ENCODE results near the gene ELK1.

Gene ELK1

GRCh38 chrX:47593522-47593921 lies 56.8 kb downstream of the ELK1 start:
- no peak overlapping the region for H3K4me3 ChIP-seq (ENCODE audit: low read depth, low read length)
- TF ChIP-seq, protein P1, sequence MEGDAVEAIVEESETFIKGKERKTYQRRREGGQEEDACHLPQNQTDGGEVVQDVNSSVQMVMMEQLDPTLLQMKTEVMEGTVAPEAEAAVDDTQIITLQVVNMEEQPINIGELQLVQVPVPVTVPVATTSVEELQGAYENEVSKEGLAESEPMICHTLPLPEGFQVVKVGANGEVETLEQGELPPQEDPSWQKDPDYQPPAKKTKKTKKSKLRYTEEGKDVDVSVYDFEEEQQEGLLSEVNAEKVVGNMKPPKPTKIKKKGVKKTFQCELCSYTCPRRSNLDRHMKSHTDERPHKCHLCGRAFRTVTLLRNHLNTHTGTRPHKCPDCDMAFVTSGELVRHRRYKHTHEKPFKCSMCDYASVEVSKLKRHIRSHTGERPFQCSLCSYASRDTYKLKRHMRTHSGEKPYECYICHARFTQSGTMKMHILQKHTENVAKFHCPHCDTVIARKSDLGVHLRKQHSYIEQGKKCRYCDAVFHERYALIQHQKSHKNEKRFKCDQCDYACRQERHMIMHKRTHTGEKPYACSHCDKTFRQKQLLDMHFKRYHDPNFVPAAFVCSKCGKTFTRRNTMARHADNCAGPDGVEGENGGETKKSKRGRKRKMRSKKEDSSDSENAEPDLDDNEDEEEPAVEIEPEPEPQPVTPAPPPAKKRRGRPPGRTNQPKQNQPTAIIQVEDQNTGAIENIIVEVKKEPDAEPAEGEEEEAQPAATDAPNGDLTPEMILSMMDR (IDR thresholded peaks at IDR 0.05; ENCODE audit: low read depth, low read length, missing control alignments), result no peak
- DNase-seq (ENCODE audit: low read depth), result no peak
- in situ Hi-C loops (cut with HindIII; ENCODE audit: low sequenced_read_pairs), result no loop called here

DNA sequence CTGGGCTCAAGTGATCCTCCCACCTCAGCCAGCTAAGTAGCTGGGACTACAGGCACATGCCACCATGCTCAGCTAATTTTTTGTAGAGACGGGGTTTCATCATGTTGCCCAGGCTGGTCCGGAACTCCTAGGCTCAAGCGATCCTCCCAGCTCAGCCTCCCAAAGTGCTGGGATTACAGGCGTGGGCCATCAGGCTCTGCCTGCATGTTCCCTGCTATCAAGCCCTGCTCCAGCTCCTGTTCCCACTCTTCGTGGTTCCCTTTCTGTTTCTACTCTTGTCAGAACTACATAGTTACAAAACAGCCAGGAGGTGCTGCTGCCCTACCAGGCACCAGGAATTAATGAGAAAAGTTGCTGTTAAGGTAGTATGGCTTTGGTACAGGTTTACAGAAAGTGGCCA lies 59.4 kb downstream of the ELK1 start:
- in situ Hi-C loops (cut with HindIII; ENCODE audit: low sequenced_read_pairs), result no loop called here

GRCh38 chrX:47587906-47588735 lies 62.2 kb downstream of the ELK1 start:
- no peak for DNase-seq (ENCODE audit: low read depth)
- TF ChIP-seq, protein P1 (IDR thresholded peaks at IDR 0.05; ENCODE audit: low read depth, low read length, missing control alignments), result no peak
- no peak overlapping the region for H3K4me3 ChIP-seq (ENCODE audit: low read depth, low read length)
- in situ Hi-C loops (cut with HindIII; ENCODE audit: low sequenced_read_pairs), result no loop called here

More for the DNA sequence above, 59.4 kb downstream of the ELK1 start:
- TF ChIP-seq, protein P1 (IDR thresholded peaks at IDR 0.05; ENCODE audit: low read depth, low read length, missing control alignments), result no peak
- DNase-seq (ENCODE audit: low read depth), result no peak
- H3K4me3 ChIP-seq (ENCODE audit: low read depth, low read length), result no peak overlapping the region

- no peak for DNase-seq (ENCODE audit: low read depth)
- TF ChIP-seq, protein P1 (IDR thresholded peaks at IDR 0.05; ENCODE audit: low read depth, low read length, missing control alignments), result no peak
- no peak overlapping the region for H3K4me3 ChIP-seq (ENCODE audit: low read depth, low read length)
Measured at GRCh38 chrX:47587091-47587891, 63.1 kb downstream of the ELK1 start.

GRCh38 chrX:47586043-47586787 lies 64.1 kb downstream of the ELK1 start:
- in situ Hi-C loops (cut with HindIII; ENCODE audit: low sequenced_read_pairs), result no loop called here
- DNase-seq (ENCODE audit: low read depth), result no peak
- TF ChIP-seq, protein P1 (IDR thresholded peaks at IDR 0.05; ENCODE audit: low read depth, low read length, missing control alignments), result no peak
- H3K4me3 ChIP-seq (ENCODE audit: low read depth, low read length), result no peak overlapping the region

More at GRCh38 chrX:47587091-47587891, 63.1 kb downstream of the ELK1 start:
- in situ Hi-C loops (cut with HindIII; ENCODE audit: low sequenced_read_pairs), result no loop called here
